Lung (tissue), 12 donors: ENCODE measurements around the gene SLC46A3. TPM values are rescaled to one million over a fixed set of nuclear protein-coding genes. Genes with fewer than 3 reads are reported as not detected.

Experiments
- ATAC-seq: fragments of 200-7000 bp; cut with Tn5 transposase; one replicate; pipeline ENCODE4 v1.9.1; 2020; ENCODE audit warnings: moderate number of reproducible peaks; ENCODE audit not compliant: insufficient read depth, low FRiP score
- DNase-seq, 3 donors: peaks; one replicate each; pipeline ENCODE4 v3.0.0-alpha.2; 2013 to 2017
- H3K27ac ChIP-seq, 2 donors: one replicate each; pipeline ENCODE4 v1.5.1; 2013; ENCODE audit warnings: mild to moderate bottlenecking in 2 of 2, moderate library complexity in 2 of 2, control low read depth in 1 of 2, inconsistent platforms in 1 of 2, low read depth in 1 of 2, low read length in 1 of 2
- H3K27me3 ChIP-seq, 3 donors: one replicate each; pipeline ENCODE4 v1.5.1; 2013; ENCODE audit warnings: low read length in 2 of 3; ENCODE audit not compliant: control insufficient read depth in 3 of 3, insufficient read depth in 3 of 3
- H3K36me3 ChIP-seq, 4 donors: one replicate each; pipeline ENCODE4 v1.5.1; 2013; ENCODE audit warnings: low read length in 4 of 4, mild to moderate bottlenecking in 1 of 4, moderate library complexity in 1 of 4; ENCODE audit not compliant: control insufficient read depth in 4 of 4, insufficient read depth in 4 of 4
- H3K4me1 ChIP-seq, 5 donors: one replicate each; pipeline ENCODE4 v1.5.1; 2013; ENCODE audit warnings: low read length in 5 of 5, mild to moderate bottlenecking in 2 of 5, moderate library complexity in 1 of 5; ENCODE audit not compliant: control insufficient read depth in 5 of 5, insufficient read depth in 5 of 5
- H3K4me3 ChIP-seq: one replicate; pipeline ENCODE4 v1.5.1; 2013; ENCODE audit warnings: mild to moderate bottlenecking, control low read depth, moderate library complexity
- H3K9ac ChIP-seq, 2 donors: one replicate each; pipeline ENCODE4 v1.5.1; 2013; ENCODE audit warnings: low read length in 2 of 2, control low read depth in 1 of 2; ENCODE audit not compliant: insufficient read depth in 1 of 2
- H3K9me3 ChIP-seq, 4 donors: one replicate each; pipeline ENCODE4 v1.5.1; 2013; ENCODE audit warnings: low read length in 3 of 4, mild to moderate bottlenecking in 1 of 4, moderate library complexity in 1 of 4; ENCODE audit not compliant: control insufficient read depth in 4 of 4, insufficient read depth in 3 of 4
- WGBS, 2 donors: extraction: QIAGEN DNeasy Blood & Tissue Kit; methylation state at CpG; one replicate each; pipeline ENCODE4 v1.1.7; 2013; 5-methylcytosine and 5-hydroxymethylcytosine counted together
- polyA plus RNA-seq, 2 donors: library from polyadenylated mRNA; stranded (reverse); fragments of 200-250 nt; gene quantifications; one replicate each; pipeline ENCODE4 v1.2.1, GENCODE V29; 2013
- total RNA-seq, 2 donors: library from RNA; depleted of rRNA in 1 of 2; stranded (reverse); fragments of >200 nt in 1 of 2; gene quantifications; one replicate each; pipeline ENCODE4 v1.2.1, GENCODE V29; 2014 to 2021
- TF ChIP-seq, protein P1 (sequence below): IDR thresholded peaks from 2 replicates; pipeline ENCODE4 v1.5.1; 2012; ENCODE audit warnings: mild to moderate bottlenecking; ENCODE audit errors: control extremely low read depth, extremely low read depth
- donor health status: control.
- donor health status: control.
- donor health status: Bipolar disorder and iron deficiency.
- donor health status: healthy.
- donor health status: DM: yes; HTN: yes; CAD: no.

SLC46A3 gene
- total and polyA plus RNA-seq, 4 donors: 6.9 to 10.9 (median 8.9) TPM

GRCh38 chr13:28658539-28658795, 60.3 kb downstream of the SLC46A3 start:
- Histone ChIP-seq H3K9ac (peak overlapping the region; percentile 74 to 94), H3K36me3 (peaks cover 0 to 16% (median 6%) of the 10 kb centered on the region in 4 donors), H3K9me3 (no peaks in the 10 kb centered on the region), H3K27ac (peak overlapping the region; percentile 89 to 92), H3K27me3 (no peaks in the 10 kb centered on the region), H3K4me3 (peak overlapping the region; percentile 86), H3K4me1 (peaks cover 4 to 54% (median 20%) of the 10 kb centered on the region in 5 donors)
- DNase-seq: peak in 1 of 3 donors; percentile 17
- TF ChIP-seq, protein P1, sequence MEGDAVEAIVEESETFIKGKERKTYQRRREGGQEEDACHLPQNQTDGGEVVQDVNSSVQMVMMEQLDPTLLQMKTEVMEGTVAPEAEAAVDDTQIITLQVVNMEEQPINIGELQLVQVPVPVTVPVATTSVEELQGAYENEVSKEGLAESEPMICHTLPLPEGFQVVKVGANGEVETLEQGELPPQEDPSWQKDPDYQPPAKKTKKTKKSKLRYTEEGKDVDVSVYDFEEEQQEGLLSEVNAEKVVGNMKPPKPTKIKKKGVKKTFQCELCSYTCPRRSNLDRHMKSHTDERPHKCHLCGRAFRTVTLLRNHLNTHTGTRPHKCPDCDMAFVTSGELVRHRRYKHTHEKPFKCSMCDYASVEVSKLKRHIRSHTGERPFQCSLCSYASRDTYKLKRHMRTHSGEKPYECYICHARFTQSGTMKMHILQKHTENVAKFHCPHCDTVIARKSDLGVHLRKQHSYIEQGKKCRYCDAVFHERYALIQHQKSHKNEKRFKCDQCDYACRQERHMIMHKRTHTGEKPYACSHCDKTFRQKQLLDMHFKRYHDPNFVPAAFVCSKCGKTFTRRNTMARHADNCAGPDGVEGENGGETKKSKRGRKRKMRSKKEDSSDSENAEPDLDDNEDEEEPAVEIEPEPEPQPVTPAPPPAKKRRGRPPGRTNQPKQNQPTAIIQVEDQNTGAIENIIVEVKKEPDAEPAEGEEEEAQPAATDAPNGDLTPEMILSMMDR: no peak
- no peak for ATAC-seq
- 0 to 2% methylated on average over 8 of the region's 8 CpGs for WGBS, 2 donors

- TF ChIP-seq, protein P1: no peak
- no peak for ATAC-seq
- Histone ChIP-seq H3K4me1 (peaks cover 8 to 59% (median 20%) of the 10 kb centered on the region in 5 donors), H3K27ac (peak overlapping the region; percentile 89 to 92), H3K9me3 (no peaks in the 10 kb centered on the region), H3K36me3 (peaks cover 0 to 12% (median 5%) of the 10 kb centered on the region in 4 donors), H3K4me3 (peak overlapping the region; percentile 86), H3K27me3 (no peaks in the 10 kb centered on the region), H3K9ac (peak overlapping the region; percentile 74 to 94)
- 31 to 41% methylated on average over 12 of the region's 12 CpGs for WGBS, 2 donors
- peak in 2 of 3 donors; percentile 49 to 61 for DNase-seq
Measured at GRCh38 chr13:28657784-28658538, 60.8 kb downstream of the SLC46A3 start.

GRCh38 chr13:28655561-28655960, 63.2 kb downstream of the SLC46A3 start:
- Histone ChIP-seq H3K4me3 (no peak overlapping the region), H3K27ac (no peak overlapping the region), H3K9me3 (no peaks in the 10 kb centered on the region), H3K9ac (no peak overlapping the region), H3K36me3 (peaks cover 0 to 4% (median 1%) of the 10 kb centered on the region in 4 donors), H3K27me3 (no peaks in the 10 kb centered on the region), H3K4me1 (peaks cover 5 to 73% (median 17%) of the 10 kb centered on the region in 5 donors)
- WGBS, 2 donors: 60 to 62% methylated on average over 3 of the region's 3 CpGs
- ATAC-seq (no peak), DNase-seq (no peak)
- TF ChIP-seq, protein P1: no peak

DNA sequence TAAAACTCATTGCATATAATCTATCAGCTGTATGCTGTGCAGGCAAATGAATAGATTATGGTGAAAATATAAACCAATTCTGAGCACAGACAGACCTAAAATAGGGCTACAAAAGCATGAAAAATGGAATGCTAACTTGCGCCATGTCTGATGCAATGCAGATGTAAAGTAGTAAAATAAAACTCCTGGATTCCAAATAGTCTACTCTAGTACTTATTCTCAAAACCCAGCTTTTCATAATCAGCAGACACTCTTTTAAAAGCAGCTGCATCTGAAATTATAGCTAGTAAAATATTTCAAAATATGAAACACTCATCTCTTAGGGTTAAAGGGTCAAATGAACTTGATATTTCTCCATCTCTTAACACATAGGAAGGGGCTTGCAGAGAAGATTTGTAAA, 64.5 kb downstream of the SLC46A3 start:
- H3K27me3 ChIP-seq: no peaks in the 10 kb centered on the region
- no peak overlapping the region for H3K9ac ChIP-seq
- no peak overlapping the region for H3K4me3 ChIP-seq
- ATAC-seq: no peak
- peaks cover 0 to 3% (median 0%) of the 10 kb centered on the region in 4 donors for H3K36me3 ChIP-seq
- no peaks in the 10 kb centered on the region for H3K9me3 ChIP-seq
- H3K4me1 ChIP-seq: peaks cover 4 to 61% (median 16%) of the 10 kb centered on the region in 5 donors
- TF ChIP-seq, protein P1: no peak
- peak; percentile 23 to 94 (median 90) for DNase-seq
- WGBS, 2 donors: 85 to 92% methylated on average over 1 of the region's 1 CpG
- H3K27ac ChIP-seq: no peak overlapping the region
